ENCODE data around the gene TMEM267. TPM values are rescaled to one million over a fixed set of nuclear protein-coding genes. Genes with fewer than 3 reads are reported as not detected.

The TMEM267 gene
- total and polyA plus RNA-seq, 2 of the 8 experiments (the other 6 are each of a cell fraction or from before 2014, with no cell fraction given): 4.8 to 6.2 TPM

GRCh38 chr5:43415935-43416802, 67.5 kb downstream of the TMEM267 start (continued):
- TF ChIP-seq ATF2 (IDR thresholded peaks at IDR 0.05; ENCODE audit: low read length): no peak
- no peak for TF ChIP-seq SP2 (IDR thresholded peaks at IDR 0.05; ENCODE audit: low read length)
- no peak for TF ChIP-seq TCF12 (IDR thresholded peaks at IDR 0.05; ENCODE audit: low read depth, low read length)
- TF ChIP-seq ATF3 (IDR thresholded peaks at IDR 0.05; ENCODE audit: insufficient read depth, low read depth, low read length): no peak

All from H1 (cell line).